Putamen (tissue), 1 donor: ENCODE data around the gene ANXA8.
"Not testable (repeated sequence)": the region's sequence is repeated elsewhere in the genome, so short reads cannot be mapped to it uniquely, and the experiment has no call there.

ENCODE experiments used
- DNase-seq: peaks from one replicate; pipeline ENCODE4 v3.0.0-alpha.2; 2016; ENCODE audit warnings: low spot score

The ANXA8 gene

GRCh38 chr10:47462577-47463358 is 21.1 kb downstream of the ANXA8 start:
- DNase-seq = not testable (repeated sequence)

GRCh38 chr10:47461261-47461687 is 22.6 kb downstream of the ANXA8 start:
- DNase-seq = not testable (repeated sequence)

GRCh38 chr10:47458466-47459154 is 25.3 kb downstream of the ANXA8 start:
- no peak for DNase-seq

- no peak for DNase-seq
Observed at GRCh38 chr10:47457826-47458225, 26.1 kb downstream of the ANXA8 start.

GRCh38 chr10:47457528-47457820 is 26.4 kb downstream of the ANXA8 start:
- DNase-seq = no peak

- DNase-seq = no peak
Observed at GRCh38 chr10:47456794-47457527, 27.0 kb downstream of the ANXA8 start.

GRCh38 chr10:47456079-47456785 is 27.7 kb downstream of the ANXA8 start:
- DNase-seq = no peak

- not testable (repeated sequence) for DNase-seq
Observed at GRCh38 chr10:47455350-47456078, 28.4 kb downstream of the ANXA8 start.

- DNase-seq = no peak
Observed at GRCh38 chr10:47454780-47455058, 29.2 kb downstream of the ANXA8 start.

- no peak for DNase-seq
Observed at GRCh38 chr10:47454008-47454779, 29.7 kb downstream of the ANXA8 start.

- no peak for DNase-seq
Observed at GRCh38 chr10:47453141-47454007, 30.5 kb downstream of the ANXA8 start.

GRCh38 chr10:47452495-47453140 is 31.3 kb downstream of the ANXA8 start:
- no peak for DNase-seq

GRCh38 chr10:47451998-47452494 is 31.9 kb downstream of the ANXA8 start:
- DNase-seq = no peak

GRCh38 chr10:47451273-47451997 is 32.5 kb downstream of the ANXA8 start:
- DNase-seq = no peak

GRCh38 chr10:47450442-47450841 is 33.5 kb downstream of the ANXA8 start:
- DNase-seq = no peak

- no peak for DNase-seq
Observed at GRCh38 chr10:47449979-47450378, 33.9 kb downstream of the ANXA8 start.

GRCh38 chr10:47449102-47449978 is 34.6 kb downstream of the ANXA8 start:
- DNase-seq = peak; percentile 28

GRCh38 chr10:47447705-47448104 is 36.2 kb downstream of the ANXA8 start:
- no peak for DNase-seq
